DMS114 treated with DMSO at 0.1 percent for 48 hours (cell line): ENCODE results near the gene ZNF200.
"Not testable (repeated sequence)": the region's sequence is repeated elsewhere in the genome, so short reads cannot be mapped to it uniquely, and the experiment has no call there.

Experiments
- DNase-seq: peaks from one replicate; lab custom pipeline; 2025; ENCODE audit not compliant: unreplicated experiment; lab: John Stamatoyannopoulos, UW

Gene ZNF200

GRCh38 chr16:3234857-3235561, at the start of gene ZNF200:
TSS of gene ZNF200 (minus strand) at chr16:3235158. CDS start at chr16:3233755, 1,403 bp downstream.
- DNase-seq: peak; percentile 91

GRCh38 chr16:3283543-3284447, 48.8 kb upstream of the ZNF200 start:
- DNase-seq: no peak

- peak; percentile 95 for DNase-seq
Measured at GRCh38 chr16:3282730-3283542, 48.0 kb upstream of the ZNF200 start, which contains the start of gene ZNF263. TSS of gene ZNF263 (plus strand) at chr16:3283491. CDS start at chr16:3283819, 328 bp downstream.

GRCh38 chr16:3282103-3282729, 47.3 kb upstream of the ZNF200 start:
- peak; percentile 70 for DNase-seq

GRCh38 chr16:3281222-3281820, 46.4 kb upstream of the ZNF200 start:
- no peak for DNase-seq

- no peak for DNase-seq
Measured at GRCh38 chr16:3276679-3277078, 41.7 kb upstream of the ZNF200 start.

GRCh38 chr16:3274947-3275346, 40.0 kb upstream of the ZNF200 start:
- DNase-seq: no peak

- DNase-seq: no peak
Measured at GRCh38 chr16:3274490-3274889, 39.5 kb upstream of the ZNF200 start.

- not testable (repeated sequence) for DNase-seq
Measured at GRCh38 chr16:3271281-3271680, 36.3 kb upstream of the ZNF200 start.

GRCh38 chr16:3270718-3271117, 35.8 kb upstream of the ZNF200 start:
- not testable (repeated sequence) for DNase-seq

- DNase-seq: no peak
Measured at GRCh38 chr16:3268294-3268693, 33.3 kb upstream of the ZNF200 start.

- DNase-seq: peak; percentile 27
Measured at GRCh38 chr16:3266873-3267537, 32.0 kb upstream of the ZNF200 start.

GRCh38 chr16:3264137-3265036, 29.4 kb upstream of the ZNF200 start:
- DNase-seq: peak; percentile 92

- no peak for DNase-seq
Measured at GRCh38 chr16:3262517-3262916, 27.6 kb upstream of the ZNF200 start.

- no peak for DNase-seq
Measured at GRCh38 chr16:3259836-3260235, 24.9 kb upstream of the ZNF200 start.

- DNase-seq: no peak
Measured at GRCh38 chr16:3256866-3257465, 22.0 kb upstream of the ZNF200 start.

GRCh38 chr16:3256146-3256865, 21.3 kb upstream of the ZNF200 start, which contains the start of gene MEFV:
TSS of gene MEFV (minus strand) at chr16:3256633. CDS start at chr16:3256587, 46 bp downstream.
- DNase-seq: no peak

GRCh38 chr16:3254309-3254708, 19.4 kb upstream of the ZNF200 start:
- DNase-seq: no peak
